Keratinocyte (primary cell): ENCODE measurements around the gene STEAP1. TPM values are rescaled to one million over a fixed set of nuclear protein-coding genes. Genes with fewer than 3 reads are reported as not detected.
A peak's percentile ranks its signal among the peaks of the same experiment; 100 is the strongest.
"Not testable (repeated sequence)": the region's sequence is repeated elsewhere in the genome, so short reads cannot be mapped to it uniquely, and the experiment has no call there.

Experiments
- DNase-seq: peaks from one replicate; pipeline ENCODE4 v3.0.0-alpha.2; 2011; ENCODE audit warnings: low read depth, missing footprints, low spot score
- FAIRE-seq: peaks from 2 replicates; lab custom pipeline; 2011; peaks lifted over from hg19 to GRCh38; lab: Jason Lieb, UNC
- H2AFZ ChIP-seq: 2 replicates; pipeline ENCODE4 v1.6.0; 2012; ENCODE audit warnings: low read length, control low read depth, inconsistent platforms; ENCODE audit not compliant: control insufficient read depth
- H3K27ac ChIP-seq: 2 replicates; pipeline ENCODE4 v1.5.1; 2011; ENCODE audit warnings: low read length; ENCODE audit not compliant: control insufficient read depth, insufficient read depth
- H3K27me3 ChIP-seq: 3 replicates; pipeline ENCODE4 v1.6.0; 2011; ENCODE audit warnings: low read length; ENCODE audit not compliant: control insufficient read depth, insufficient read depth; ENCODE audit errors: extremely low read depth
- H3K36me3 ChIP-seq, 2 experiments: 2 replicates in 1 of 2; 3 replicates in 1 of 2; pipeline ENCODE4 v1.5.1; 2011; ENCODE audit warnings: low read length in 2 of 2, mild to moderate bottlenecking in 1 of 2; ENCODE audit not compliant: control insufficient read depth in 2 of 2, insufficient read depth in 2 of 2; ENCODE audit errors: extremely low read depth in 1 of 2
- H3K4me1 ChIP-seq: 3 replicates; pipeline ENCODE4 v1.5.1; 2011; ENCODE audit warnings: low read length; ENCODE audit not compliant: control insufficient read depth, insufficient read depth; ENCODE audit errors: extremely low read depth
- H3K4me2 ChIP-seq: 3 replicates; pipeline ENCODE4 v1.6.0; 2011; ENCODE audit warnings: low read depth, low read length; ENCODE audit not compliant: control insufficient read depth, insufficient read depth; ENCODE audit errors: extremely low read depth
- H3K4me3 ChIP-seq, 3 experiments: fragments of 200-600 bp in 1 of 3; sonication (generic) in 1 of 3; 2 replicates in 2 of 3; 3 replicates in 1 of 3; pipeline ENCODE4 v1.5.1; 2011 to 2016; ENCODE audit warnings: low read length in 3 of 3, mild to moderate bottlenecking in 3 of 3, control low read depth in 2 of 3, inconsistent platforms in 1 of 3, low read depth in 1 of 3, mixed read lengths in 1 of 3, mixed run types in 1 of 3, moderate library complexity in 1 of 3; ENCODE audit not compliant: control insufficient read depth in 2 of 3, insufficient read depth in 2 of 3; ENCODE audit errors: extremely low read depth in 1 of 3
- H3K79me2 ChIP-seq: 2 replicates; pipeline ENCODE4 v1.6.0; 2012; ENCODE audit warnings: low read length; ENCODE audit not compliant: control insufficient read depth, insufficient read depth
- H3K9ac ChIP-seq: 3 replicates; pipeline ENCODE4 v1.6.0; 2011; ENCODE audit warnings: low read length; ENCODE audit not compliant: control insufficient read depth, insufficient read depth; ENCODE audit errors: extremely low read depth
- H3K9me1 ChIP-seq: 3 replicates; pipeline ENCODE4 v1.6.0; 2011; ENCODE audit warnings: low read length; ENCODE audit not compliant: control insufficient read depth, insufficient read depth; ENCODE audit errors: extremely low read depth
- H3K9me3 ChIP-seq: 2 replicates; pipeline ENCODE4 v1.5.1; 2012; ENCODE audit warnings: low read depth, low read length; ENCODE audit not compliant: control insufficient read depth
- H4K20me1 ChIP-seq: 3 replicates; pipeline ENCODE4 v1.6.0; 2011; ENCODE audit warnings: low read length; ENCODE audit not compliant: control insufficient read depth, insufficient read depth; ENCODE audit errors: extremely low read depth
- EZH2 ChIP-seq: IDR thresholded peaks from one replicate; pipeline ENCODE4 v1.6.1; 2012; ENCODE audit warnings: inconsistent platforms, mild to moderate bottlenecking, low read length, moderate library complexity
- dilution Hi-C: fragments of 300-500 bp; cut with MboI; formaldehyde crosslinking; loops from one replicate; pipeline ENCODE4 v1.7.0; 2020; ENCODE audit warnings: low sequenced_read_pairs; ENCODE audit not compliant: extremely low pct_ligation_motif_present
- polyA plus RNA-seq, 5 experiments: library from polyadenylated mRNA; depleted of rRNA in 3 of 5; stranded (reverse) in 3 of 5; stranded (forward) in 1 of 5; unstranded in 1 of 5; fragments of >200 nt; gene quantifications; 1 replicate in 1 of 5; 2 replicates in 3 of 5; 3 replicates in 1 of 5; pipeline versions ENCODE4 v1.2.1 to v1.2.3, GENCODE V29; 2011 to 2012; ENCODE audit warnings: missing spikeins in 2 of 5, low read depth in 1 of 5, low replicate concordance in 1 of 5
- TF ChIP-seq, protein P1 (sequence below), 3 experiments: IDR thresholded peaks in 1 of 3; conservative IDR thresholded peaks in 1 of 3; optimal IDR thresholded peaks in 1 of 3; 2 replicates in 2 of 3; 3 replicates in 1 of 3; pipeline versions ENCODE3 to v1.5.1; 2011; ENCODE audit warnings: low read length in 3 of 3, mild to moderate bottlenecking in 3 of 3, moderate library complexity in 2 of 3, control low read depth in 1 of 3, inconsistent platforms in 1 of 3; ENCODE audit not compliant: insufficient read depth in 2 of 3; ENCODE audit errors: extremely low read depth in 1 of 3

Gene STEAP1
- polyA plus RNA-seq, 1 donor (not counting 4 experiments of a cell fraction or from before 2014, with no cell fraction given), result 19.0 TPM

DNA sequence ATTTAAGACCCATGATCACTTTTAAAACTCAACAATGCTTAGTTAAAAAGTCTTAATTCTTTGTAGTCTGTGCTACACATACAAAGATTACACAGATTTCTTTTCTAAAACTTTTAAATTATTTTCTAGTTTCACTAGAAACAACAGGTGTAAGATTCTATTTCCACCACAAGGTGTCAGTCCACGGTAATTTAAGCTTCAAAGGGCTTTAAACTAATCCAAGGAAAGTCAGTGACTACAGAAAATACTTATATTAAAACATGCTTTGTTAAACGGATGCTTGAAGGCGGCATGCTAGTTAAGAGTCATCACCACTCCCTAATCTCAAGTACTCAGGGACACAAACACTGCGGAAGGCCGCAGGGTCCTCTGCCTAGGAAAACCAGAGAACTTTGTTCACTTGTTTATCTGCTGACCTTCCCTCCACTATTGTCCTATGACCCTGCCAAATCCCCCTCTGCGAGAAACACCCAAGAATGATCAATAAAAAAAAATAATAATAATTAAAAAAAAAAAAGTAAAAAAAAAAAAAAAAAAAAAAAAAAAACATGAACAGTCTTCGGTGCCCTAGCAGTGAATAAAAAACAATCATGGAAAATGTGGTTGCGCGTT lies 1.5 kb upstream of the STEAP1 start:
- dilution Hi-C loops, H3K79me2 ChIP-seq, H3K9me3 ChIP-seq, FAIRE-seq, H3K27me3 ChIP-seq, H3K4me3 ChIP-seq, H3K4me2 ChIP-seq, H4K20me1 ChIP-seq, H3K9me1 ChIP-seq, H3K36me3 ChIP-seq, H3K9ac ChIP-seq, H2AFZ ChIP-seq, H3K4me1 ChIP-seq, H3K27ac ChIP-seq: not testable (repeated sequence)
- TF ChIP-seq, protein P1, sequence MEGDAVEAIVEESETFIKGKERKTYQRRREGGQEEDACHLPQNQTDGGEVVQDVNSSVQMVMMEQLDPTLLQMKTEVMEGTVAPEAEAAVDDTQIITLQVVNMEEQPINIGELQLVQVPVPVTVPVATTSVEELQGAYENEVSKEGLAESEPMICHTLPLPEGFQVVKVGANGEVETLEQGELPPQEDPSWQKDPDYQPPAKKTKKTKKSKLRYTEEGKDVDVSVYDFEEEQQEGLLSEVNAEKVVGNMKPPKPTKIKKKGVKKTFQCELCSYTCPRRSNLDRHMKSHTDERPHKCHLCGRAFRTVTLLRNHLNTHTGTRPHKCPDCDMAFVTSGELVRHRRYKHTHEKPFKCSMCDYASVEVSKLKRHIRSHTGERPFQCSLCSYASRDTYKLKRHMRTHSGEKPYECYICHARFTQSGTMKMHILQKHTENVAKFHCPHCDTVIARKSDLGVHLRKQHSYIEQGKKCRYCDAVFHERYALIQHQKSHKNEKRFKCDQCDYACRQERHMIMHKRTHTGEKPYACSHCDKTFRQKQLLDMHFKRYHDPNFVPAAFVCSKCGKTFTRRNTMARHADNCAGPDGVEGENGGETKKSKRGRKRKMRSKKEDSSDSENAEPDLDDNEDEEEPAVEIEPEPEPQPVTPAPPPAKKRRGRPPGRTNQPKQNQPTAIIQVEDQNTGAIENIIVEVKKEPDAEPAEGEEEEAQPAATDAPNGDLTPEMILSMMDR (optimal IDR thresholded peaks at IDR 0.05 in 1 of 3, IDR thresholded peaks at IDR 0.05 in 1 of 3, conservative IDR thresholded peaks at IDR 0.05 in 1 of 3; ENCODE audit: extremely low read depth in 1 of 3, insufficient read depth in 2 of 3, low read length in 3 of 3), result peak in 2 of 3 experiments; percentile 17 to 24
- DNase-seq, result peak; percentile 41

DNA sequence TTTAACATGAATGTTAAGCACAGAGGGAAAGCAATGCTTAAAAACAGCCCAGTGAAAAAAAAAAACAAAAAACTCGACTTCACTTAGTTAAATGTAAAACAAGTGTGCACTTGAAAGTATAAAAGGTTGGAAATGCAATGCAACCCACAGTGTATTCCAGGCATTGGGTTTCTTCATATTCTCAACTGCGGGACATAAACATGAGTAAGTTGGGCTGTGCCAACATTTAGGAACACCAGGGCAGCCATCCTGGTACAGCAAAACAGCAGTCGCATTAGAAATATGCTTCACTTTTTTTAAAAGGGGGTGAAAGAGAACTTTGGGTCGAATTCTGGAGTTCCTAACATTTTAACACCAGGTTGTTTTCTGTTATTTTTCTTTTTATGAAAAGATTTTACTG lies 937 bp downstream of the STEAP1 start:
- H3K27ac ChIP-seq, result no peak overlapping the region
- H3K9ac ChIP-seq, result no peak overlapping the region
- no peaks in the 10 kb centered on the region for H3K9me3 ChIP-seq
- dilution Hi-C loops, result no loop called here
- H2AFZ ChIP-seq, result no peak overlapping the region
- no peaks in the 10 kb centered on the region for H3K9me1 ChIP-seq
- peak overlapping the region in 1 of 3 experiments; percentile 40 for H3K4me3 ChIP-seq
- H3K79me2 ChIP-seq, result peaks cover 3% of the 10 kb centered on the region
- H3K4me1 ChIP-seq, result peaks cover 13% of the 10 kb centered on the region
- H4K20me1 ChIP-seq, result no peaks in the 10 kb centered on the region
- no peak for FAIRE-seq
- no peaks in the 10 kb centered on the region for H3K36me3 ChIP-seq
- DNase-seq, result no peak
- no peaks in the 10 kb centered on the region for H3K27me3 ChIP-seq
- H3K4me2 ChIP-seq, result peak overlapping the region; percentile 74
- no peak for TF ChIP-seq EZH2
- TF ChIP-seq, protein P1 (optimal IDR thresholded peaks at IDR 0.05 in 1 of 3, IDR thresholded peaks at IDR 0.05 in 1 of 3, conservative IDR thresholded peaks at IDR 0.05 in 1 of 3; ENCODE audit: extremely low read depth in 1 of 3, insufficient read depth in 2 of 3, low read length in 3 of 3), result no peak

DNA sequence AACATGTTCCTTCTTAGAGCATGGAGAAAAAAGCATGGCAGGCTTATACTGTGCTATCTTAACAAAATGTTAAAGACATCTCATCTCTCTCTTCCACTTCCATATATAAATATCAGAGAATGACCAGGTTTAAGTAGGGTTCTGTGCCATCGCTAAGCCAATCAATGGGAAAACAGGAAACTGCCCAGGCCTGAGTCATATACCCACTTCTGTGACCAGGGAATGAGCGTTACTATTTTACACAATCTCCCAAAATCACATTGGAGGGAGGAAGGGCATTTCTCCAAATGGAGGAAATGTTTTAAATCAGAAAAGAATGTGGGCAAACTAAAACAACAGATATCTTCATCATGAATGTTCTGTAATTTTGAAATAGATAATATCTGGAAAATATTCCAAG lies 3.1 kb downstream of the STEAP1 start:
- H3K79me2 ChIP-seq, H4K20me1 ChIP-seq, dilution Hi-C loops, H3K9me3 ChIP-seq, H3K4me3 ChIP-seq, H3K9me1 ChIP-seq, DNase-seq, H3K9ac ChIP-seq, H3K27me3 ChIP-seq, H3K36me3 ChIP-seq: not testable (repeated sequence)
- peak overlapping the region; percentile 49 for H3K27ac ChIP-seq
- FAIRE-seq, result peak; percentile 88
- H3K4me2 ChIP-seq, result peak overlapping the region; percentile 56
- peak overlapping the region; percentile 12 for H2AFZ ChIP-seq
- peaks cover 13% of the 10 kb centered on the region for H3K4me1 ChIP-seq

DNA sequence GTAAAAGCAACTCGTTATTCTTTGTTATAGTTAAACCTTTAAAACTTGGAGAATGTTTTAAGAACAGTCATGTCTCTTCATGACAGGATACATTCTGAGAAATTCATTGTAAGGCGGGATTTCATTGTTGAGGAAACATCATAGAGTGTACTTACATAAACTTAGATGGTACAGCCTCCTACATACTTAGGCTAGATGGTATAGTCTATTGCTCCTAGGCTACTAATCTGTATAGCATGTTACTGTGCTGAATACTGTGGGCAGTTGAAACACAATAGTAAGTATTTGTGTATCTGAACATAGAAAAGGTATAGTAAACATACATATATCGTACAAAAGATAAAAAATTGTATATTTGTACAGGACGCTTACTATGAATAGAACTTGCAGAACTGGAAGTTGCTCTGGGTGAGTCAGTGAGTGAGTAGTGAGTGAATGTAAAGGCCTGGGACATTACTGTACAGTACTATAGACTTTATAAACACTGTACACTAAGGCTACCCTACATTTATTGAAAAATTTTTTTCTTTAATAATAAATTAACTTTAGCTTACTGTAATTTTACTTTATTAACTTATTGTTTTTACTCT lies 3.6 kb downstream of the STEAP1 start:
- peak overlapping the region; percentile 49 for H3K27ac ChIP-seq
- peak overlapping the region; percentile 56 for H3K4me2 ChIP-seq
- H4K20me1 ChIP-seq, dilution Hi-C loops, H3K36me3 ChIP-seq, FAIRE-seq, H3K9me1 ChIP-seq, DNase-seq, H3K79me2 ChIP-seq, H2AFZ ChIP-seq, H3K9me3 ChIP-seq, H3K27me3 ChIP-seq, H3K9ac ChIP-seq: not testable (repeated sequence)
- peak overlapping the region in 1 of 3 experiments; percentile 29 for H3K4me3 ChIP-seq
- H3K4me1 ChIP-seq, result peaks cover 13% of the 10 kb centered on the region
